Psoas muscle (tissue), 8 donors: ENCODE results near the gene SH3PXD2B. TPM values are rescaled to one million over a fixed set of nuclear protein-coding genes. Genes with fewer than 3 reads are reported as not detected.

ENCODE experiments used
- ATAC-seq, 4 donors: fragments of 200-7000 bp; cut with Tn5 transposase; one replicate each; pipeline ENCODE4 v1.9.1; 2020; ENCODE audit warnings: moderate library complexity in 3 of 4, mild to moderate bottlenecking in 2 of 4
- DNase-seq, 2 donors: peaks; one replicate each; pipeline ENCODE4 v3.0.0-alpha.2; 2020
- H3K27ac ChIP-seq: fragments of 200-600 bp; one replicate; pipeline ENCODE4 v1.8.0; 2022
- H3K27me3 ChIP-seq, 3 donors: fragments of 200-600 bp in 1 of 3; one replicate each; pipeline versions ENCODE4 v1.6.1 to v1.8.0; 2013 to 2022; ENCODE audit warnings: low read length in 2 of 3, mild to moderate bottlenecking in 2 of 3, moderate library complexity in 1 of 3; ENCODE audit not compliant: insufficient read depth in 3 of 3
- H3K36me3 ChIP-seq, 2 donors: fragments of 200-600 bp in 1 of 2; one replicate each; pipeline versions ENCODE4 v1.6.1 to v1.8.0; 2013 to 2022; ENCODE audit warnings: low read depth in 1 of 2, mild to moderate bottlenecking in 1 of 2, moderate library complexity in 1 of 2; ENCODE audit not compliant: insufficient read depth in 1 of 2
- H3K4me1 ChIP-seq: fragments of 200-600 bp; one replicate; pipeline ENCODE4 v1.8.0; 2022
- H3K4me3 ChIP-seq: fragments of 200-600 bp; one replicate; pipeline ENCODE4 v1.8.0; 2022; ENCODE audit warnings: mild to moderate bottlenecking
- H3K9me3 ChIP-seq: fragments of 200-600 bp; one replicate; pipeline ENCODE4 v1.8.0; 2022
- CTCF ChIP-seq: fragments of 200-600 bp; IDR thresholded peaks from one replicate; pipeline ENCODE4 v1.8.0; 2022; ENCODE audit warnings: antibody characterized with exemption
- WGBS, 3 donors: extraction: QIAGEN DNeasy Blood & Tissue Kit; methylation state at CpG; one replicate each; pipeline versions ENCODE4 v1.1.6 to v1.1.7; 2013; 5-methylcytosine and 5-hydroxymethylcytosine counted together
- intact Hi-C, 2 donors: fragments of 100-400 bp; cut with DNase I; formaldehyde crosslinking; loops; one replicate each; pipeline versions ENCODE4 v1.11.0 to v1.14.2; 2022
- polyA plus RNA-seq, 3 donors: library from polyadenylated mRNA; stranded (reverse); fragments of 200-250 nt; gene quantifications; one replicate each; pipeline ENCODE4 v1.2.3, GENCODE V29; 2013
- total RNA-seq, 4 donors: library from RNA; stranded (reverse); fragmentation: NEBNext Ultra II Directional in 2 of 4; extraction: Animal tissue kit (Norgen Biotek cat#: 25700) in 2 of 4; gene quantifications; one replicate each; pipeline versions ENCODE4 v1.2.1 to v1.2.4, GENCODE V29; 2021 to 2023
- donor health status: healthy with polysubstance abuse.
- donor health status: DM: no; HTN: no; CAD: no; lungs with moderate emphysema.
- donor health status: Bipolar disorder and iron deficiency.
- donor health status: healthy.
- donor health status: DM: yes; HTN: yes; CAD: no.
- donor health status: DM: no; HTN: no; CAD: no.
- donor health status: DM: no; HTN: no; CAD: no.
- donor health status: DM: yes; HTN: yes; CAD: no.

Gene SH3PXD2B
- total and polyA plus RNA-seq, 7 donors, result 0.58 to 5.3 (median 2.5) TPM

- Histone ChIP-seq H3K4me3 (no peak overlapping the region), H3K4me1 (no peaks in the 10 kb centered on the region), H3K27ac (no peak overlapping the region), H3K36me3 (no peaks in the 10 kb centered on the region), H3K27me3 (no peaks in the 10 kb centered on the region), H3K9me3 (peaks cover 11% of the 10 kb centered on the region)
- ATAC-seq (no peak), DNase-seq (no peak)
- WGBS, 3 donors, result 59 to 64% (median 63%) methylated on average over 9 of the region's 9 CpGs
- intact Hi-C loops, result no loop called here
- TF ChIP-seq CTCF, result no peak
These were observed 152.1 kb downstream of the SH3PXD2B start for GRCh38 chr5:172302047-172302710.

- ATAC-seq (no peak), DNase-seq (no peak)
- no peaks in the 10 kb centered on the region for H3K4me1 ChIP-seq
- H3K4me3 ChIP-seq, result no peak overlapping the region
- no peaks in the 10 kb centered on the region for H3K27me3 ChIP-seq
- TF ChIP-seq CTCF, result no peak
- 91 to 97% (median 94%) methylated on average over 2 of the region's 2 CpGs for WGBS, 3 donors
- intact Hi-C loops, result loop anchor here in 1 of 2 donors (10.0 kb wide), 1 partner anchor 75 kb away; no protein-coding TSS in a partner anchor
- no peaks in the 10 kb centered on the region for H3K9me3 ChIP-seq
- H3K36me3 ChIP-seq, result no peaks in the 10 kb centered on the region
- no peak overlapping the region for H3K27ac ChIP-seq
These were observed 154.3 kb downstream of the SH3PXD2B start for GRCh38 chr5:172299916-172300439.

- Histone ChIP-seq H3K27me3 (no peaks in the 10 kb centered on the region), H3K27ac (no peak overlapping the region), H3K4me1 (no peaks in the 10 kb centered on the region), H3K4me3 (no peak overlapping the region), H3K36me3 (no peaks in the 10 kb centered on the region), H3K9me3 (no peaks in the 10 kb centered on the region)
- no peak for TF ChIP-seq CTCF
- intact Hi-C loops, result loop anchor here in 1 of 2 donors (10.0 kb wide), 1 partner anchor 70 kb away; no protein-coding TSS in a partner anchor
- ATAC-seq (no peak), DNase-seq (no peak)
These were observed 159.5 kb downstream of the SH3PXD2B start for GRCh38 chr5:172294831-172295230.

- WGBS, 3 donors, result 42 to 69% (median 69%) methylated on average over 2 of the region's 2 CpGs
- no peak for DNase-seq
- no peak overlapping the region for H3K27ac ChIP-seq
- H3K36me3 ChIP-seq, result no peaks in the 10 kb centered on the region
- intact Hi-C loops, result loop anchor here (2.0 to 10.0 kb wide), 2 partner anchors 69 to 187 kb away; no protein-coding TSS in a partner anchor
- ATAC-seq, result no peak
- H3K4me3 ChIP-seq, result no peak overlapping the region
- H3K9me3 ChIP-seq, result no peaks in the 10 kb centered on the region
- no peak for TF ChIP-seq CTCF
- H3K27me3 ChIP-seq, result no peaks in the 10 kb centered on the region
- H3K4me1 ChIP-seq, result no peaks in the 10 kb centered on the region
These were observed 160.5 kb downstream of the SH3PXD2B start for GRCh38 chr5:172293745-172294342.
